Measurements from ENCODE around the gene ACSM4. TPM values are rescaled to one million over a fixed set of nuclear protein-coding genes. Genes with fewer than 3 reads are reported as not detected.

The ACSM4 gene
- total RNA-seq, 1 experiment from 2014 or later, result not detected

GRCh38 chr12:7344833-7345606, 41.1 kb downstream of the ACSM4 start:
- no peak for DNase-seq (ENCODE audit: unreplicated experiment)
- Mint-ChIP-seq H3K27ac (ENCODE audit: low read depth, unreplicated experiment) (no peak overlapping the region), H3K36me3 (ENCODE audit: insufficient read depth, unreplicated experiment) (no peaks in the 10 kb centered on the region), H3K9me3 (ENCODE audit: unreplicated experiment) (peaks cover 17% of the 10 kb centered on the region), H3K4me1 (ENCODE audit: insufficient read depth, unreplicated experiment) (no peaks in the 10 kb centered on the region), H3K4me3 (ENCODE audit: unreplicated experiment) (no peak overlapping the region), H3K27me3 (ENCODE audit: insufficient read depth, unreplicated experiment) (no peaks in the 10 kb centered on the region)
- intact Hi-C loops (cut with micrococcal nuclease), result no loop called here
- no peak for TF ChIP-seq CTCF (IDR thresholded peaks at IDR 0.05; ENCODE audit: unreplicated experiment)
- CTCF ChIA-PET, result no interaction called here
- POLR2A ChIA-PET, result no interaction called here
- BruUV-seq (replicated peaks), result no TSS peak

- TF ChIP-seq CTCF (IDR thresholded peaks at IDR 0.05; ENCODE audit: unreplicated experiment), result no peak
- intact Hi-C loops (cut with micrococcal nuclease), result no loop called here
- no peaks in the 10 kb centered on the region for H3K27me3 Mint-ChIP-seq (ENCODE audit: insufficient read depth, unreplicated experiment)
- H3K27ac Mint-ChIP-seq (ENCODE audit: low read depth, unreplicated experiment), result no peak overlapping the region
- ChIA-PET CTCF (no interaction called here), POLR2A (interaction anchor here (0.7 kb wide), 1 partner anchor 191 kb away, joined by 4 read pairs; no protein-coding TSS in a partner anchor)
- peak; percentile 59 for DNase-seq (ENCODE audit: unreplicated experiment)
- peaks cover 17% of the 10 kb centered on the region for H3K9me3 Mint-ChIP-seq (ENCODE audit: unreplicated experiment)
- no peak overlapping the region for H3K4me3 Mint-ChIP-seq (ENCODE audit: unreplicated experiment)
- no peaks in the 10 kb centered on the region for H3K4me1 Mint-ChIP-seq (ENCODE audit: insufficient read depth, unreplicated experiment)
- H3K36me3 Mint-ChIP-seq (ENCODE audit: insufficient read depth, unreplicated experiment), result no peaks in the 10 kb centered on the region
- no TSS peak for BruUV-seq (replicated peaks)
Observed at GRCh38 chr12:7346551-7347225, 42.8 kb downstream of the ACSM4 start.

GRCh38 chr12:7349418-7349817, 45.5 kb downstream of the ACSM4 start:
- H3K9me3 Mint-ChIP-seq (ENCODE audit: unreplicated experiment), result peaks cover 6% of the 10 kb centered on the region
- no peak overlapping the region for H3K27ac Mint-ChIP-seq (ENCODE audit: low read depth, unreplicated experiment)
- TF ChIP-seq CTCF (IDR thresholded peaks at IDR 0.05; ENCODE audit: unreplicated experiment), result no peak
- no peak for DNase-seq (ENCODE audit: unreplicated experiment)
- H3K27me3 Mint-ChIP-seq (ENCODE audit: insufficient read depth, unreplicated experiment), result no peaks in the 10 kb centered on the region
- no peak overlapping the region for H3K4me3 Mint-ChIP-seq (ENCODE audit: unreplicated experiment)
- CTCF ChIA-PET, result interaction anchor here (0.7 to 1.2 kb wide), 2 partner anchors 20 to 515 kb away, joined by 3 read pairs; no protein-coding TSS in a partner anchor
- POLR2A ChIA-PET, result interaction anchor here (0.5 kb wide), 1 partner anchor 661 kb away, joined by 3 read pairs; no protein-coding TSS in a partner anchor
- peaks cover 9% of the 10 kb centered on the region for H3K4me1 Mint-ChIP-seq (ENCODE audit: insufficient read depth, unreplicated experiment)
- H3K36me3 Mint-ChIP-seq (ENCODE audit: insufficient read depth, unreplicated experiment), result no peaks in the 10 kb centered on the region
- no TSS peak for BruUV-seq (replicated peaks)
- intact Hi-C loops (cut with micrococcal nuclease), result no loop called here

- BruUV-seq (replicated peaks), result no TSS peak
- intact Hi-C loops (cut with micrococcal nuclease), result no loop called here
Observed at GRCh38 chr12:7351177-7351576, 47.3 kb downstream of the ACSM4 start.

More at GRCh38 chr12:7351177-7351576, 47.3 kb downstream of the ACSM4 start:
- H3K27me3 Mint-ChIP-seq (ENCODE audit: insufficient read depth, unreplicated experiment), result no peaks in the 10 kb centered on the region
- TF ChIP-seq CTCF (IDR thresholded peaks at IDR 0.05; ENCODE audit: unreplicated experiment), result no peak
- H3K9me3 Mint-ChIP-seq (ENCODE audit: unreplicated experiment), result peaks cover 4% of the 10 kb centered on the region
- H3K36me3 Mint-ChIP-seq (ENCODE audit: insufficient read depth, unreplicated experiment), result no peaks in the 10 kb centered on the region
- H3K4me1 Mint-ChIP-seq (ENCODE audit: insufficient read depth, unreplicated experiment), result peaks cover 12% of the 10 kb centered on the region
- no peak overlapping the region for H3K27ac Mint-ChIP-seq (ENCODE audit: low read depth, unreplicated experiment)
- POLR2A ChIA-PET, result no interaction called here
- no peak overlapping the region for H3K4me3 Mint-ChIP-seq (ENCODE audit: unreplicated experiment)
- no peak for DNase-seq (ENCODE audit: unreplicated experiment)
- CTCF ChIA-PET, result no interaction called here

Data from MCF 10A (cell line).